ENCODE data around the gene LIMS4.
"Not testable (repeated sequence)": the region's sequence is repeated elsewhere in the genome, so short reads cannot be mapped to it uniquely, and the experiment has no call there.

The LIMS4 gene

GRCh38 chr2:110449127-110449947 is 23.3 kb downstream of the LIMS4 start:
- not testable (repeated sequence) for DNase-seq

GRCh38 chr2:110446644-110447043 is 26.0 kb downstream of the LIMS4 start:
- not testable (repeated sequence) for DNase-seq

DNA sequence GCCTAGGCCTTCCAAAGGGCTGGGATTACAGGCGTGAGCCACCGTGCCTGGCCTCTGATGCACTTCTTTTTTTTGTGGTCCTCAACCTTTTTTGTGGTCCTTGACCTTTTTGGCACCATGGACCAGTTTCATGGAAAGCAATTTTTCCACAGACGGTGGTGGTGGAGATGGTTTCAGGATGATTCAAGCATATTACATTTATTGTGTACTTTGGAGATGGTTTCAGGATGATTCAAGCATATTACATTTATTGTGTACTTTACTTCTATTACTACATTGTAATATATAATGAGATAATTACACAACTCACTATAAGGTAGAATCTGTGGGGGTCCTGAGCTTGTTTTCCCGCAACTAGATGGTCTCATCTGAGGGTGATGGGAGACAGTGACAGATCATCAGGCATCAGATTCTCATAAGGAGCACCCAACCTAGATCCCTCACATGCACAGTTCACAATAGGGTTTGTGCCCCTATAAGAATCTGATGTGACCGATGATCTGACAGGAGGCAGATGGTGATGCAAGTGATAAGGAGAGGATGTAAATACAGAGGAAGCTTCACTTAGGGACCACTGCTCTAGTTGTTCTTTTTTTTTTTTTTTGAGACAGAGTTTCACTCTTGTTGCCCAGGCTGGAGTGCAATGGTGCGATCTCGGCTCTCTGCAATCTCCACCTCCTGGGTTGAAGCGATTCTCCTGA is 29.2 kb downstream of the LIMS4 start:
- DNase-seq = not testable (repeated sequence)

DNA sequence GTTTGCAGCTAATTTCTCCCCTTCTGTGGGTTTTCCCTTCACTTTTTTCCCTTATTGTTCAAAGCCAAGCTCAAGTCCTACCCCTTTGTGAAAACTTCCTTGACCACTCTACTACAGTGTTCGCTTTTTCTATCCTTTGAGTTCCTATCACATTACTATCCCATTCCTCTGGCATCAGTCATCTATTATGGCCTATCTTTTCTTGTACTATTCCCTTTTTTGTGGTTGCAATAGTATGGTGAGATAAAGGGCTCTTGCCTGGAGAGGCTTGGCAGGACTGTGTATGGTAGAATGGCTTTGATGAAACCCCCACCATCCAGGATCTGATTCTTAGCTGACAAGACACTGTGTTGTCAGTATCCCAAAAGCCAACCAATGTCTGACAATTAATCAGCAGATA is 30.7 kb downstream of the LIMS4 start:
- not testable (repeated sequence) for DNase-seq

GRCh38 chr2:110434565-110434964 is 38.1 kb downstream of the LIMS4 start:
- DNase-seq = not testable (repeated sequence)

- not testable (repeated sequence) for DNase-seq
Observed at GRCh38 chr2:110425725-110426124, 46.9 kb downstream of the LIMS4 start.

- not testable (repeated sequence) for DNase-seq
Observed at GRCh38 chr2:110424421-110424820, 48.2 kb downstream of the LIMS4 start.

- not testable (repeated sequence) for DNase-seq
Observed at GRCh38 chr2:110423574-110423962, 49.0 kb downstream of the LIMS4 start.

DNA sequence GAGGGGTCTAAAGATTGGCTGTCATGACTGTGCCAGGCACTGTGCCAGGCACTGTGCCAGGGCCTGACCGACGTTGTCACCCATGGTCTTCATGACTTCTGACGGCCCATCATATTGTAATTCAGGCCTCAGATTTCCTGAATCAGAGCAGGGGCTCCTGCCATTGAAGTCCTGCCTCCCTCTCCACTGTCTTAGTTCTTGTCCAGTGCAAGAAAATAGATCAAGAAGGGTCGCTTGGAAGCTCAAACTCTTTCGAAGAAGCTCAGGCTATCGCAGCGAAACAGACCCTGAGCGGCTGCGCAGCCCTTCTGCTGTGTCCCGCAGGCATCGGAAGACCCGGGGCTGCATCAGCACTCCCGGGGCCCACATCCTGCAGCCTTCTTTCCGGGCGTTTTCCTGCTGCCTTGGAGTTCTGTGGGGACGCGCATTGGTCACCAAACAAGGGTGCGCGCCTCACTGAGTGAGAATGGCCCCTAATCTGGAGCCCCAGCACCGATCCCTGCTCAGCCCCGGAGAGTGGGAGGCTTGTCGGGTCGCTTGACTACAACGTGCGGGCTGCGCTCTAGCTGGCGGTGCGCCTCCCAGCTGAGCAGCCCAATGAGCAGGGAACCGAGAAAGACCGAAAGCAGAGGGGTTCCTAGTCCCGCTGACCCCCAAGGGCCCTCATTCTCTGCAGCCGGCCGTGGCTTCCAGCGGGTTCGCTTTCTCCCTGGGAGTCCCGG is 49.6 kb downstream of the LIMS4 start:
- DNase-seq = not testable (repeated sequence)

- DNase-seq = not testable (repeated sequence)
Observed at GRCh38 chr2:110420641-110421354, 51.8 kb downstream of the LIMS4 start.

- DNase-seq = not testable (repeated sequence)
Observed at GRCh38 chr2:110407142-110407541, 65.5 kb downstream of the LIMS4 start.

DNA sequence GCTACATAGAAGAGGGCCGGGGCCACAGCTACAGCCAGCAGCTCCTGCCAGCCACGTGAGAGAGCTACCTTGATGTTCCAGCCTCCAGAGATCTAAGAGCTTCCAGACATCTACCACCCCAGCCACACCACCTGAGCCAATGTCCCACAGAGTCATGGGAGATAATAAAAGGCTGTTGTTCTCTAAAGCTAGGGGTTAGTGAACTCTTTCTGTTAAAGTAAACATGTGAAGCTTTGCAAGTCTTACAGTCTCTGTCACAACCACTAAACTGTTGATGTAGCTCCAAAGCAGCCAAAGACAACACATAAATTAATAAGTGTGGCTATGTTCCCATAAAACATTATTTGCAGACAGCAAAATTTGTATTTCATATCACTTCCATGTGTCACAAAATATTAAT is 67.6 kb downstream of the LIMS4 start:
- DNase-seq = not testable (repeated sequence)

- DNase-seq = not testable (repeated sequence)
Observed at GRCh38 chr2:110404246-110404645, 68.4 kb downstream of the LIMS4 start.

DNA sequence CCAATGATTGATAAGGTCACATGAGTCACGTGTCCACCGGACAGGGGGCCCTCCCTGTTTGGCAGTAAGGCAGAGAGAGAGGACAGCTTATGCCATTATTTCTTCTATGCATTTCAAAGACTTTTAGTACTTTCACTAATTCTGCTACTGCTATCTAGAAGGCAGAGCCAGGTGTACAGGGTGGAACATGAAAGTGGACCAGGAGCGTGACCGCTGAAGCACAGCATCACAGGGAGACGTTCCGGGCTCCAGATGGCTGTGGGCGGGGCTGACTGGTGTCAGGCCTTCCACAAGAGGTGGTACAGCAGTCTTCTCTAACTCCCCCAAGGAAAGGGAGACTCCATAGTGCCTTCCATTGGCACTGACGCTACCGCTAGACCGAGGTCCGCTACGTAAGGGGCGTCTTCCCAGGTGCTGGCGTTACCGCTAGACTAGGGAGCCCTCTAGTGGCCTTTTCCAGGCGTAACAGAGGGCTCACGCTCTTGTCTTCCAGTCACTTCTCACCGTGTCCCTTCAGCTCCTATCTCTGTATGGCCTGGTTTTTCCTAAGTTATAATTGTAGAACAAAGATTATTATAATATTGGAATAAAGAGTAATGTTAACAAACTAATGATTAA is 71.5 kb downstream of the LIMS4 start:
- DNase-seq = not testable (repeated sequence)

GRCh38 chr2:110399378-110399777 is 73.2 kb downstream of the LIMS4 start:
- DNase-seq = not testable (repeated sequence)

DNA sequence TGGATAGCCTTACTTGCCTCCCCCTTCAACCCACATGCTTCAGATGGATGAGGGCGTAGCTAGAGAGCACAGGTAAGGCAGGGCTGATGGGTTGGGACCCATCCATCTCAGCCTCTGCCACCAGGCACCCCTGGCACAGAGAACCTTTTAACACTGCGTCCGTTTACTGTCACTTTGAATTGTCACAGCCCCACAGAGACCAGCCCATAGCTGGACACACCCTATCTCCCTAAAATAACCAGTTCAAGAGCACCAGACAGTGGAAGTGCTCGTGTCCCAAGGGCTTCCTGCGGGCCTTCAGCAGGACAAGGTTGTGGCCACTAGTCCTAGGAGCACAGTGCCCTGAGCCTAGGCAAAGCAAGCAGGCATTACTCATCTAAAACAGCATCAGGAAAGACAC is 76.6 kb downstream of the LIMS4 start:
- DNase-seq = not testable (repeated sequence)

All from activated gamma-delta T cell (primary cell).